Activated CD4-positive, alpha-beta T cell treated with anti-CD3 and anti-CD28 coated beads, Interleukin-2, amount 10 ng/mL, durations not matched to agents 7 days and 5 days (primary cell): Measurements from ENCODE around the gene TSPAN3. TPM values are rescaled to one million over a fixed set of nuclear protein-coding genes. Genes with fewer than 3 reads are reported as not detected.

Source experiments
- CTCF ChIA-PET: fragments of 350-600 bp; sonication (Branson Sonifier 250); formaldehyde crosslinking; loops from one replicate; lab custom pipeline; 2021; ENCODE audit warnings: antibody characterized with exemption; lab: Charles Lee
- POLR2A ChIA-PET: fragments of 350-600 bp; sonication (Branson Sonifier 250); formaldehyde crosslinking; loops from one replicate; lab custom pipeline; 2021; ENCODE audit warnings: antibody characterized with exemption; lab: Charles Lee
- DNase-seq: peaks from one replicate; pipeline ENCODE4 v3.0.0-alpha.2; 2020
- H3K27ac Mint-ChIP-seq: one replicate; pipeline ENCODE4 v1.8.0; 2021; ENCODE audit warnings: mild to moderate bottlenecking, moderate library complexity, mixed read lengths
- H3K27me3 Mint-ChIP-seq: one replicate; pipeline ENCODE4 v1.8.0; 2021; ENCODE audit warnings: mixed read lengths
- H3K36me3 Mint-ChIP-seq: one replicate; pipeline ENCODE4 v1.8.0; 2021; ENCODE audit warnings: low read depth, mixed read lengths
- H3K4me1 Mint-ChIP-seq: one replicate; pipeline ENCODE4 v1.8.0; 2021; ENCODE audit warnings: mixed read lengths
- H3K4me3 Mint-ChIP-seq: one replicate; pipeline ENCODE4 v1.8.0; 2021; ENCODE audit warnings: mild to moderate bottlenecking, moderate library complexity, mixed read lengths
- H3K9me3 Mint-ChIP-seq: one replicate; pipeline ENCODE4 v1.8.0; 2021; ENCODE audit warnings: mixed read lengths
- total RNA-seq, 2 experiments: library from RNA; stranded (reverse); gene quantifications; one replicate each; pipeline ENCODE4 v1.2.3, GENCODE V29; 2021

The TSPAN3 gene
- total RNA-seq, 2 experiments from 2014 or later: 14.5 to 16.7 TPM

GRCh38 chr15:77098572-77098971 lies 27.7 kb upstream of the TSPAN3 start:
- H3K4me3 Mint-ChIP-seq: no peak overlapping the region
- H3K36me3 Mint-ChIP-seq: no peaks in the 10 kb centered on the region
- no peak for DNase-seq
- no peak overlapping the region for H3K27ac Mint-ChIP-seq
- no peaks in the 10 kb centered on the region for H3K9me3 Mint-ChIP-seq
- ChIA-PET CTCF (interaction anchor here (0.6 to 1.2 kb wide), 2 partner anchors 14 to 301 kb away, joined by 3 read pairs; no protein-coding TSS in a partner anchor), POLR2A (no interaction called here)
- no peaks in the 10 kb centered on the region for H3K4me1 Mint-ChIP-seq
- no peaks in the 10 kb centered on the region for H3K27me3 Mint-ChIP-seq

DNA sequence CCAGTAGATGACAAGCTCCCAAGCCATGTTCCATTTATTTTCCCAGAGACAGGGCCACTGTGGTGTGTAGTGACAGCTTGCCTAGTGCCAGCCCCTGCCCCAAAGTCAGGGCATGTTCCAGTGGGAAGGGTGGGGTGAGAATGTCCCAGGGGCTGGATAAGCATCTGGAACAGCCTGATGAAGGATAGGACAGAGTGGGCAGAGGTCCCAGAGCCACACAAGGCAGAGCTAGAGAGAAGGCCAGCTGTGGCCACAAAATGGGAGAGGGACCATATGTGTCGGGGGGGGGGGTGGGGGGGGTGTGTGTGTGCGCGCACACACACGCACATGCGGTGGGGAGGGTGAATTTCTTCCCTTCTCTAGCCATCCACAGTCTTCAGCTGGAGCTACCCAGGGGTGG lies 27.0 kb upstream of the TSPAN3 start:
- Mint-ChIP-seq H3K4me1 (no peaks in the 10 kb centered on the region), H3K27me3 (no peaks in the 10 kb centered on the region), H3K4me3 (no peak overlapping the region), H3K9me3 (no peaks in the 10 kb centered on the region), H3K36me3 (no peaks in the 10 kb centered on the region), H3K27ac (no peak overlapping the region)
- ChIA-PET CTCF (interaction anchor here (1.0 to 1.5 kb wide), 4 partner anchors 11 to 445 kb away, joined by 3 to 5 read pairs (median 4); no protein-coding TSS in a partner anchor), POLR2A (no interaction called here)
- no peak for DNase-seq

GRCh38 chr15:77097248-77097721 lies 26.4 kb upstream of the TSPAN3 start:
- no peak for DNase-seq
- POLR2A ChIA-PET: no interaction called here
- Mint-ChIP-seq H3K27me3 (no peaks in the 10 kb centered on the region), H3K27ac (no peak overlapping the region), H3K36me3 (no peaks in the 10 kb centered on the region), H3K9me3 (no peaks in the 10 kb centered on the region), H3K4me1 (no peaks in the 10 kb centered on the region), H3K4me3 (no peak overlapping the region)
- CTCF ChIA-PET: interaction anchor here (0.9 to 1.5 kb wide), 4 partner anchors 11 to 446 kb away, joined by 3 to 5 read pairs (median 4); no protein-coding TSS in a partner anchor

GRCh38 chr15:77096541-77096940 lies 25.6 kb upstream of the TSPAN3 start:
- DNase-seq: no peak
- no peaks in the 10 kb centered on the region for H3K36me3 Mint-ChIP-seq
- no peaks in the 10 kb centered on the region for H3K4me1 Mint-ChIP-seq
- ChIA-PET POLR2A (no interaction called here), CTCF (interaction anchor here (0.9 to 1.5 kb wide), 2 partner anchors 16 to 447 kb away, joined by 3 to 4 read pairs; no protein-coding TSS in a partner anchor)
- H3K4me3 Mint-ChIP-seq: no peak overlapping the region
- H3K9me3 Mint-ChIP-seq: no peaks in the 10 kb centered on the region
- no peak overlapping the region for H3K27ac Mint-ChIP-seq
- no peaks in the 10 kb centered on the region for H3K27me3 Mint-ChIP-seq

DNA sequence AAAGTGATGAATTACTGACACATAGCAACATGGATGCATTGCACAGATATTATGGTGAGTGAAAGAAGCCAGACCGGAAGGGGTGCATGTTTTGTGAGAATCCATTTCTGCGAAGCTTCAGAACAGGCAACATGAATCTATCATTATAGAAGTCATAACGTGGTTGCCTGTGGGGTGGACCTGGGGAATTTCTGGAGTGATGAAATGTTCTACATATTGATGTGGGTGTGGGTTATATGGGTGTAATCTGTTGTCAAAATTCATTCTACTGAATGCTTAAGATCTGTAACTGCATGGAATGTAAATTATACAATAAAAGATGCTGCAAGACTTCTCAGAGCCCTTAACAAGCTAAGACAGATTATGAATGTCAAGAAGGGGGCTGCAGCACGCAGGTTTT lies 25.2 kb upstream of the TSPAN3 start:
- no peak for DNase-seq

GRCh38 chr15:77094397-77095030 lies 23.6 kb upstream of the TSPAN3 start:
- Mint-ChIP-seq H3K9me3 (no peaks in the 10 kb centered on the region), H3K27ac (no peak overlapping the region), H3K36me3 (no peaks in the 10 kb centered on the region), H3K27me3 (no peaks in the 10 kb centered on the region), H3K4me3 (no peak overlapping the region), H3K4me1 (no peaks in the 10 kb centered on the region)
- CTCF ChIA-PET: interaction anchor here (0.6 to 1.7 kb wide), 3 partner anchors 71 to 1045 kb away, joined by 4 to 6 read pairs (median 5); no protein-coding TSS in a partner anchor
- DNase-seq: no peak
- POLR2A ChIA-PET: no interaction called here

More for the DNA sequence above, 25.2 kb upstream of the TSPAN3 start:
- Mint-ChIP-seq H3K27ac (no peak overlapping the region), H3K4me3 (no peak overlapping the region), H3K4me1 (no peaks in the 10 kb centered on the region), H3K27me3 (no peaks in the 10 kb centered on the region), H3K9me3 (no peaks in the 10 kb centered on the region), H3K36me3 (no peaks in the 10 kb centered on the region)
- POLR2A ChIA-PET: no interaction called here
- CTCF ChIA-PET: no interaction called here

DNA sequence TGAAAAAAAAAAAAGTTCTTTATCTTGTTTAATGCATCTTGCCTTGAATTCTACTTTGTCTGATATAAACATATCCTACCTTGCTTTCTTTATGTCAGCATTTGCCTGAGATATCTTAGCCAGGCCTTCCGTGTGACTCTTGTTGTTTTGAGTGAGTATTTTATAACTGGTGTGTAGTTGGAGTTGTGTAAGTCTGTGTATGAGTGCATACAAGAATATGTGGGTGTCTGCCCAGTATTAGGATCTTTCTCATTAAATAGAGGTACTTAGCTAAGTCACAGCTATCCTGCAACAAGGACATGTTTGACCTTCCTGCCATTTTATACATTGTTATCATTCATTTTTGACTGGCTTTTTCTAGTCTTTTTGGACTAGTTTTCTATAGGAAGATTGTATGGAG lies 22.5 kb upstream of the TSPAN3 start:
- POLR2A ChIA-PET: no interaction called here
- H3K4me1 Mint-ChIP-seq: no peaks in the 10 kb centered on the region
- no peaks in the 10 kb centered on the region for H3K9me3 Mint-ChIP-seq
- H3K36me3 Mint-ChIP-seq: no peaks in the 10 kb centered on the region
- DNase-seq: no peak
- no peak overlapping the region for H3K4me3 Mint-ChIP-seq
- no peak overlapping the region for H3K27ac Mint-ChIP-seq
- H3K27me3 Mint-ChIP-seq: no peaks in the 10 kb centered on the region
- CTCF ChIA-PET: interaction anchor here (0.6 to 1.7 kb wide), 3 partner anchors 9 to 450 kb away, joined by 3 to 6 read pairs (median 3); no protein-coding TSS in a partner anchor

- ChIA-PET POLR2A (no interaction called here), CTCF (interaction anchor here (0.6 kb wide), 1 partner anchor 1298 kb away, joined by 3 read pairs; no protein-coding TSS in a partner anchor)
- DNase-seq: no peak
- Mint-ChIP-seq H3K4me1 (no peaks in the 10 kb centered on the region), H3K9me3 (no peaks in the 10 kb centered on the region), H3K4me3 (no peak overlapping the region), H3K27ac (no peak overlapping the region), H3K36me3 (no peaks in the 10 kb centered on the region), H3K27me3 (peaks cover under 1% of the 10 kb centered on the region)
Observed at GRCh38 chr15:77091097-77091496, 20.2 kb upstream of the TSPAN3 start.

- CTCF ChIA-PET: interaction anchor here (0.6 kb wide), 1 partner anchor 639 kb away, joined by 3 read pairs; no protein-coding TSS in a partner anchor
- Mint-ChIP-seq H3K27me3 (peaks cover 6% of the 10 kb centered on the region), H3K4me3 (no peak overlapping the region), H3K27ac (no peak overlapping the region), H3K4me1 (peaks cover 12% of the 10 kb centered on the region), H3K36me3 (no peaks in the 10 kb centered on the region), H3K9me3 (no peaks in the 10 kb centered on the region)
- POLR2A ChIA-PET: interaction anchor here (0.6 kb wide), 1 partner anchor 440 kb away, joined by 5 read pairs; no protein-coding TSS in a partner anchor
- no peak for DNase-seq
Observed at GRCh38 chr15:77087213-77087612, 16.3 kb upstream of the TSPAN3 start.

GRCh38 chr15:77085297-77085696 lies 14.4 kb upstream of the TSPAN3 start:
- POLR2A ChIA-PET: no interaction called here
- no peak overlapping the region for H3K4me3 Mint-ChIP-seq
- peaks cover 12% of the 10 kb centered on the region for H3K4me1 Mint-ChIP-seq
- H3K36me3 Mint-ChIP-seq: no peaks in the 10 kb centered on the region
- no peaks in the 10 kb centered on the region for H3K9me3 Mint-ChIP-seq
- CTCF ChIA-PET: no interaction called here
- no peak overlapping the region for H3K27ac Mint-ChIP-seq
- H3K27me3 Mint-ChIP-seq: peaks cover 8% of the 10 kb centered on the region
- no peak for DNase-seq

DNA sequence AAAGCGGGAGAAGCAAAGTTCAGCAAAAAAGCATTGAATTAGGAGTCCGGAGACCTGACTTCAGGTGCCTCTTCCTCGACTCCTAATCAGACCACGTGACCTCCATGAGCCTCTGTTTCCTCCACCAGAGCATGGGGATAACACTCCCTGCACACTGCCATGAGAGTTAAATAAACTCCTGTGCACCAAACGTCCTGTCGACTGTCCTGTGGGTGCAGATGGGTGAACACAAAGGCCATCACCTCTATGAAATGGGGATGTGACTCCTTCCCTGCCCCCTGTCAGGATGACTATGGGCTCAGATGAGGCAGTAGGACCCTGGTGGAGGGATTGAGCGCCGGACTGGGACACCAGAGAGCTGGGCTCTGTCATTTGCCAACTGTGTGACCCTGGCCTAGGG lies 13.5 kb upstream of the TSPAN3 start:
- H3K4me1 Mint-ChIP-seq: peaks cover 12% of the 10 kb centered on the region
- no peak overlapping the region for H3K4me3 Mint-ChIP-seq
- no peak for DNase-seq
- peaks cover 8% of the 10 kb centered on the region for H3K27me3 Mint-ChIP-seq
- no peaks in the 10 kb centered on the region for H3K9me3 Mint-ChIP-seq
- POLR2A ChIA-PET: no interaction called here
- CTCF ChIA-PET: no interaction called here
- no peak overlapping the region for H3K27ac Mint-ChIP-seq
- H3K36me3 Mint-ChIP-seq: no peaks in the 10 kb centered on the region

DNA sequence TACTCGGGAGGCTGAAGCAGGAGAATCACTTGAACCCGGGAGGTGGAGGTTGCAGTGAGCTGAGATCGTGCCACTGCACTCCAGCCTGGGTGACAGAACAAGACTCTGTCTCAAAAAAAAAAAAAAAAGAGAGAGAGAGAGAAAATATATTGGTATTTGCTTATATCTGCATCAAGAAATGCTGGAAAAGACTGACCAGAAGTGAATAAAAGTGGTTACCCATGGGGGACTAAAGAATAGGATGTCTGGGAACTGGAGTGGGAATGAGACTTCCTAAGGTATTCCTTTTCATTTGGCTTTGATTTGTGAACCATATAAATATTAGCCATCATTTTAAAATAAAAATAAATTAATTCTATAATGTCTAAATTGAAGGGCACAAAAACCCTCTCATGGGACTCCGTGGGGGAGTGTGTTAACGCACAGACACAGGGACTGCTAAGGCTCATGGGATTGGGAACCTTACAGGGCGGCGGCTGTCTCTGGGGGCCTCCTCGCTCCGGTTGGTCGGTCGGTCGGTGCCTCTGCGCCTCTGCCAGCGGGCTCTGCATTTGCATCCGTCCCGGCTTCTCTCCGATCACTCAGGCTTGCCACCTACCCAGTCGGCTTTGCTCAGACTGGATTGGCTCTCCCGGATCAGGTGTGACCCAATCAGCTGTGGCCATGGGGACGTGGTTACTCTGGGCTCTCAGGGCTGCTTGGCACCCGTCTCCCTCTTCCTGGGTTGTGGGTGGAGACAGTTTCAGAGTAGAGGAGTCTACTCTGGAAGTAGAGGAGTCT lies 12.7 kb upstream of the TSPAN3 start:
- Mint-ChIP-seq H3K4me3 (no peak overlapping the region), H3K9me3 (no peaks in the 10 kb centered on the region), H3K27ac (no peak overlapping the region)

More for the DNA sequence above, 12.7 kb upstream of the TSPAN3 start:
- peaks cover 12% of the 10 kb centered on the region for H3K4me1 Mint-ChIP-seq
- peak; percentile 47 for DNase-seq
- ChIA-PET CTCF (interaction anchor here (0.7 kb wide), 1 partner anchor 1531 kb away, joined by 7 read pairs; no protein-coding TSS in a partner anchor), POLR2A (no interaction called here)
- H3K36me3 Mint-ChIP-seq: no peaks in the 10 kb centered on the region
- H3K27me3 Mint-ChIP-seq: peaks cover 8% of the 10 kb centered on the region
